HG03565 (cell line): ENCODE measurements around the gene FBXL7.
"Not testable (repeated sequence)": the region's sequence is repeated elsewhere in the genome, so short reads cannot be mapped to it uniquely, and the experiment has no call there.

Experiments used
- ATAC-seq: cut with Tn5 transposase; IDR thresholded peaks from one replicate; pipeline ENCODE4 v1.9.1; 2021; ENCODE audit warnings: mild to moderate bottlenecking, moderate library complexity; ENCODE audit not compliant: unreplicated experiment

Gene FBXL7

GRCh38 chr5:15852217-15852616 lies 352.2 kb downstream of the FBXL7 start:
- ATAC-seq: no peak

- ATAC-seq: no peak
Observed at GRCh38 chr5:15852949-15853348, 353.0 kb downstream of the FBXL7 start.

GRCh38 chr5:15858326-15858725 lies 358.3 kb downstream of the FBXL7 start:
- no peak for ATAC-seq

- no peak for ATAC-seq
Observed at GRCh38 chr5:15864536-15865215, 364.7 kb downstream of the FBXL7 start.

GRCh38 chr5:15872259-15872658 lies 372.3 kb downstream of the FBXL7 start:
- not testable (repeated sequence) for ATAC-seq

- ATAC-seq: no peak
Observed at GRCh38 chr5:15877914-15878313, 377.9 kb downstream of the FBXL7 start.

GRCh38 chr5:15880201-15880600 lies 380.2 kb downstream of the FBXL7 start:
- ATAC-seq: no peak

- ATAC-seq: no peak
Observed at GRCh38 chr5:15885156-15885555, 385.2 kb downstream of the FBXL7 start.

- ATAC-seq: no peak
Observed at GRCh38 chr5:15886156-15886555, 386.2 kb downstream of the FBXL7 start.

- ATAC-seq: no peak
Observed at GRCh38 chr5:15887093-15887492, 387.1 kb downstream of the FBXL7 start.

- no peak for ATAC-seq
Observed at GRCh38 chr5:15889001-15889400, 389.0 kb downstream of the FBXL7 start.

GRCh38 chr5:15893866-15894265 lies 393.9 kb downstream of the FBXL7 start:
- no peak for ATAC-seq

- ATAC-seq: no peak
Observed at GRCh38 chr5:15897656-15898055, 397.7 kb downstream of the FBXL7 start.

- ATAC-seq: no peak
Observed at GRCh38 chr5:15898641-15899040, 398.7 kb downstream of the FBXL7 start.

GRCh38 chr5:15899481-15899880 lies 399.5 kb downstream of the FBXL7 start:
- ATAC-seq: no peak

GRCh38 chr5:15901151-15901550 lies 401.2 kb downstream of the FBXL7 start:
- no peak for ATAC-seq

- ATAC-seq: no peak
Observed at GRCh38 chr5:15902066-15902465, 402.1 kb downstream of the FBXL7 start.

- no peak for ATAC-seq
Observed at GRCh38 chr5:15904899-15905830, 405.2 kb downstream of the FBXL7 start.

GRCh38 chr5:15914638-15915037 lies 414.7 kb downstream of the FBXL7 start:
- no peak for ATAC-seq

- no peak for ATAC-seq
Observed at GRCh38 chr5:15926586-15926985, 426.6 kb downstream of the FBXL7 start.

GRCh38 chr5:15927710-15928380 lies 427.9 kb downstream of the FBXL7 start:
- no peak for ATAC-seq
